Left forelimb (tissue), 1 donor: Measurements from ENCODE around the gene ARHGEF37.
"Not testable (repeated sequence)": the region's sequence is repeated elsewhere in the genome, so short reads cannot be mapped to it uniquely, and the experiment has no call there.

ENCODE experiments used
- DNase-seq: peaks from one replicate; pipeline ENCODE4 v3.0.0-alpha.2; 2018; ENCODE audit warnings: low spot score

Gene ARHGEF37

DNA sequence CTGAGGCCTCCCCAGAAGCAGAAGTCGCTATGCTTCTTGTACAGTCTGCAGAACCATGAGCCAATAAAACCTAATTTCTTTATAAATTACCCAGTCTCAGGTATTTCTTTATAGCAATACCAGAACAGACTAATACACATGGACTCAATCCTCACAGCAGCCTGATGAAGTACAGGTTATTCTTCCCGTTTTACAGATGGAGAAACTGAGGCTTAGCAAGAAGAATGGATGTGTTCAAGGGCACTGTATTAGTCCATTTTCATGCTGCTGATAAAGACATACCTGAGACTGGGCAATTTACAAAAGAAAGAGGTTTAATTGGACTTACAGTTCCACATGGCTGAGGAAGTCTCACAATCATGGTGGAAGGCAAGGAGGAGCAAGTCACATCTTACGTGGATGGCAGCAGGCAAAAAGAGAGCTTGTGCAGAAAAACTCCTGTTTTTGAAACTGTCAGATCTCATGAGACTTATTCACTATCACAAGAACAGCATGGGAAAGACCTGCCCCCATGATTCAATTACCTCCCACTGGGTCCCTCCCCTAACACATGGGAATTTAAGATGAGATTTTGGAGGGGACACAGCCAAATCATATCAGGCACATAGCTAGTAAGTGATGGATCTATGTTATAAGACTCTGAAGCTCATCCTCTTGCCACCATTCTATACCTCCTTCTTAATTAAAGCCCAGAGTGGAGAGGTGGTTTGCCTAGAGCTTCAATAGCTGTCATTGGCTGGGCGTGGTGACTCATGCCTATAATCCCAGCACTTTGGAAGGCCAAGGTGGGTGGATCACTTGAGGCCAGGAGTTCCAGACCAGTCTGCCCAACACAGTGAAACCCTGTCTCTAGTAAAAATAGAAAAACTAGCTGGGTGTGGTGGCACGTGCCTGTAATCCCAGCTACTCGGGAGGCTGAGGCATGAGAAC, 67.4 kb downstream of the ARHGEF37 start:
- DNase-seq = not testable (repeated sequence)

DNA sequence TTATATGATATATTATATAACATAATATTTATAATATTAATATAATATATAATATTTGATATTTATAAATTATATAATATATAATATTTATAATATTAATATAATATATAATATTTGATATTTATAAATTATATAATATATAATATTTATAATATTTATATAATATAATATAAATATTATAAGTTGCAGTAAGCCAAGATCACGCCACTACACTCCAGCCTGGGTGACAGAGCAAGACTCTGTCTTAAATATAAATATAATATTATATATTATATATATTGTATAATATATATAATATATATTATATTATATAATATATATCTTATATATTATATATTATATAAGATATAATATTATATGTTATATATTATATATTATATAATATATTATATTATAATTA, 68.4 kb downstream of the ARHGEF37 start:
- not testable (repeated sequence) for DNase-seq

DNA sequence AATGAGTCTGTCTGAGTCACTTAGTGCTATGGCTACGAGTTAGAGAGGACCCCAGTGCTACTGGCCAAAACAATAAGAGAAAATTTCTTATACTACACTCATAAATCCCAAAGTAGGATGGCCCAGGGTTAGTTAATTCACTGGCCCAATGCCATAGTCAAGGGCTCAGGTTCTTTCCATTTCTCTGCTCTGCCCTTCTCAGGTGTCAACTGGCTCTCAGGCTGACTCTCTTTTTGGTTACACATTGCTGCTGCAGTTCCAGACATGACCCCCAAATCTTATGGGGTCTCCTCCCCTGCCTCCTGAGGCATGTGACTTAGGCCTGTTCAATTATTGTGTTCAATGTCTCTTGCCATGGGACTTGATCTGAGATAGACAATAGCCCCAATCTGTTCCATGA, 70.4 kb downstream of the ARHGEF37 start:
- DNase-seq = no peak

- no peak for DNase-seq
Measured at GRCh38 chr5:149652697-149653096, 71.4 kb downstream of the ARHGEF37 start.

DNA sequence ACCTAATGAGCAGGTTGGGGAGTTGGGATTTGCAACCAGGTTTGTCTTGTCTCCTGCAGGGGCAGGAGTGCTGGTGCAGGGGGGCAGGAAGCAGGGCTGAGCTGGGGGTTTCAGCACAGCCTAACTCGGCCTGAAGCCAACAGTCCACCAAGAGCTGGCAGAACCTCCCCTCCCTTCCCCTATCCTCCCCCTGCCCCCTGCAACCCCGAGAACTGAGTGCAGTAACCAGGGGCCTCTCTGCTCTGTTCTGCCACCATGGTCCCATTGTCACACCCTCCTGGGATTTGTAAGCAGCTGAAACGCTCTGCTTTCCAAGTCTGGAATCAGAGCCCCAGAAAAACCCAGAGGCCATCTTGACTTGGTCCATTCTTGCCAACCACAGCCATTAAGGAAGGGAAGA, 72.9 kb downstream of the ARHGEF37 start:
- no peak for DNase-seq

- no peak for DNase-seq
Measured at GRCh38 chr5:149654883-149655505, 73.7 kb downstream of the ARHGEF37 start.

DNA sequence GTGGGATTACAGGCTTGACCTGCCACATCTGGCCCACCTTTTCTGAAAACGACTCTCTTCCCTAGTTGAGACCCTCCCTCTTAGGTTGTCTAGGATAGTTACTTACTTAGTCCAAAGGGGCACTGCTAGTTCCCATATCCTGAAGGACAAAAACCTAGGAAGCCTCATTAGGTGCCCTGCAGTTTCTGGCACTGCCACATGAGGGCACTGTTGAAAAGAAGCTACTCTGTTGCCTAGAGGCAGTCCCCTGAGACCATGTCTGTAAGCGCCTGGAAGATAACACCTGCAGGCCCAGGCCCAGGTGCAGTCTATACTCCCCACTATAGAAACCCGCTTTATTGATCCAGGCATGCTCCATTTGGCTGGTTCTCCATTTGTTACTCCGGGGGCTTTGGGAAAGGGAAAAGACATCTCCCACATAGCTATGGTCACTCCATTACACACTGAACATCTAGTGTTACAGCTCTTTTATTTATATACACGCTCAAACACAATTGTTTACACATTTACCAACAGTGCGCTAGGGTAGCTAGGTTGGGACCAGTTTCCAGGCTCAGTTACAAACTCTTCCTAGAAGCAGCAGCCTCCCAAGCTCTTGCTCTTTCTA, 75.4 kb downstream of the ARHGEF37 start:
- DNase-seq = no peak

- no peak for DNase-seq
Measured at GRCh38 chr5:149657324-149657723, 76.0 kb downstream of the ARHGEF37 start.

GRCh38 chr5:149658299-149658698, 77.0 kb downstream of the ARHGEF37 start:
- DNase-seq = no peak

- DNase-seq = peak; percentile 41
Measured at GRCh38 chr5:149664083-149664482, 82.8 kb downstream of the ARHGEF37 start.

GRCh38 chr5:149664666-149665415, 83.5 kb downstream of the ARHGEF37 start:
- peak; percentile 25 for DNase-seq

DNA sequence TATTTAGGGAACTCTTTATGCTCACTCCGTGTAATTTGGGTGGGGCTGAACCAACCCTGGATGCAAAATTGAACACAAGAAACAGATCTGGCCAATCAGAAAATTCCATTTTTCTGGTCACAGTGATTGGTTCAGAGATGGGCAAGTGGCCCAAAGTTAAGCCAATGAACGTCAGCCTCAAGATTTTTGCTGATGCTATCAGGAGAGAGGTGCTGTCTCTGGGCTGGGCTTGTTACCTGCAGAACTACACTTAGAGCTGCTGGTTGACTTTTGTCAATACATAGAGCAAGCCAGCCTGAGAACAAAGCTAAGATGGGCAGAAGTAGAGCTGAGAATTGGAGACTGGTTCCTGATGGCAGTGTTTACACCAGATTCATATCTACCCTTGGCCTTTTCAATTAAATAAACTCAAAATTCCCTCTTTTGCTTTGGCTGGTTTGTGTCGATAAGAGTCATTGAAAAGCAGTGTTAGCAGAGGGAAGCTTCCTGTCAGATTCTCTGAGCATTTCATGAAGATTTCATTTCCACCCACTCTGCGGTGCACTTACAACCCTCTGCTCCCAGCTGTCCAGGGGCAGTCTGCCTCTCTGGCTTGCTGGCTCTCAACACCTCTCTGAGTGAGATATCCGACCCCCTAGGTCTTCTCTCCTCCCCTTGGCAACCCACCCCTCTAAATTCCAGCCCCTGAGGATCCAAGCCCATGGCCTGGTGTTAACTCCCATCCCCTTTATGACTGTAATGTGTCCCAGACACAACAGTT, 84.3 kb downstream of the ARHGEF37 start:
- DNase-seq = peak; percentile 51

DNA sequence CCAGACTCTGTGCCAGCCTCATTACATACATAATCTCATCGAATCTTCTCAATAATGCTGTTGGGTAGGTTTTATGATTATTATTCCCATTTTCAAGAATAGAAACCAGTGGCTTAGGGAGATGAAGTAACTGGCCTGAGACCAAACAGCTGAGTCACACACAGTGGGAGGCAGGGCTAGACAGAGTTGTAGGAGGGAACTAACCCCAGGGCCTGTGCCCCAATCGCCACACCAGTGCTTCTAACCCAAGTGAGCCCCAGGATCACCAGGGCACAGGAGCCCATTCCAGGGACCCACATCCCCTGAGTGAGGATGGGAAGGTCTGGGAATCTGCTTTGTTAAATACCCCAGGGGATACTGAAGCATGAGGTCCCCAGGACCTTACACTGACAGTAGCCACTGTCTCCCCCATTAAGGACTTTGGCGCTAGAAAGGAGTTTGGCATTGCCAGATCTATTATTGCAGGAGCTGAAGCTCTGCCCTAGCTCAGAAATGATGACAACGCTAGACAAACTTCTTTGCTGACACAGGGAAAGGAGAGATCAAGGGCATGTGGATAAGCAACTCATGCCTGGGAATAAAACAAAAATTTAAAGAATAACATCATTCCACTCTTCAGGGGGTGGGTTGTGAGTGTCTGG, 85.0 kb downstream of the ARHGEF37 start:
- peak; percentile 15 for DNase-seq

DNA sequence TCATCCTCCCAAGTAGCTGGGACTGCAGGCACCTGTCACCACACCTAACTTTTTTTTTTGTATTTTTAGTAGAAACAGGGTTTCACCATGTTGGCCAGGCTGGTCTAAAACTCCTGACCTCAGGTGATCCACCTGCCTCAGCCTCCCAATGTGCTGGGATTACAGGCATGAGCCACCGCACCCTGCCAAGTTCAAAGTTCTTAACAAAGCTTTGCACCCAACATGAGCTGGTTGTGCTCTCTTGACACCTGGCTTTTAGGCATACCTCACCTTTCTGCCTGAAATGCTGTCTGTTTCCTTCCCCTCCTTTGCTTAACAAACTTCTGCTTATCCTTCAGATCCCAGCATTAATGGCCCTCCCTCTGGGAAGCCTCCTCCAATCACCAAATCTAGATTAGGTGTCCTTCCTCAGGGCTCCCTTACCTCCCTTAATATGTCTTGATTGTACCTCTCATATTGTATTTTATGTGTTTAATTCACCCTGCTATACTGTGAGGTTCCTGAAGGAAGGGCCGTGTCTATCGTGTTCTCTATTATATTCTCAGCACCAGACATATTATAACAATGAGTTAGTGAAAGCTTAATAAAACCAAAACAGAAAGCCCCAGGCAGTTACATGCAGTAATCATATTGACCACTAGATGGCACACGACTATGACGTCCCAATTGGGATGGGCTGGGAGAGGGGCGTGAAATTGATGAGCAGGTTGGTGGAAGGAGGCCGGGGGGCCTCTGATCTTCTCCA, 86.0 kb downstream of the ARHGEF37 start:
- peak; percentile 55 for DNase-seq

DNA sequence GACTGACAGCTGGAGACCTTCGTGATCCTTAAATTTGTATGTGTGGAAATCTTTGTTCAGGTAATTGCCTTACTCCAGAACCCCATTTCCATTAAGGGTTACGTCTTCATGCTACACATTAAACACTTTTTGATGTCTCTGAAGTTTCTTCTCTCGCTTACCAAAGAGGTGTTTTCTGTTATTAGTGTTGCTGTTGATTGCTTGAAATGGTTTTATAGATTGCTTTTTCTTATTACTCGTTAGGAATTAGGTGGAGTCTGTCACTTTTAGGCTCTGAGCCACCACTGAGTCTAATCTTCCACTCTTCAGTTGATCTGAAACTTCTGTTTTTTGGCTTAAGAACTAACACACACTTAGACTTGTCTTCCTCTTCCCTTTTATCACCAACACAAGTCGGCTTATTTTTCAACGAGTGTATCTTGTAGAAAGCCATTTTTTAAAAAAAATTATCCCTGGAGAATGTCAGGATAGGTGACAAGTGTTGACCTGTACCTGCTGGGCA, 86.6 kb downstream of the ARHGEF37 start:
- DNase-seq = no peak

DNA sequence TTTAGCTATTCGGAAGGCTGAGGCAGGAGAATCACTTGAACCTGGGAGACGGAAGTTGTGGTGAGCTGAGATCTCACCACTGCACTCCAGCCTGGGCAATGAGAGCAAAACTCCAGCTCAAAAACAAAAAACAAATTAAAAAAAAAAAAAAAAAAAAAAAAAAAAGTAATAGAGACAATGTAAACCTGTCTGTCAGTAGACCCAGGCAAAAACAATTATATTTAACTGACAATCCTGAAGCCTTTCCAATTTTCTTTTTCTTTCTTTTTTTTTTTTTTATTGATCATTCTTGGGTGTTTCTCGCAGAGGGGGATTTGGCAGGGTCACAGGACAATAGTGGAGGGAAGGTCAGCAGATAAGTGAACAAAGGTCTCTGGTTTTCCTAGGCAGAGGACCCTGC, 88.0 kb downstream of the ARHGEF37 start:
- DNase-seq = not testable (repeated sequence)

DNA sequence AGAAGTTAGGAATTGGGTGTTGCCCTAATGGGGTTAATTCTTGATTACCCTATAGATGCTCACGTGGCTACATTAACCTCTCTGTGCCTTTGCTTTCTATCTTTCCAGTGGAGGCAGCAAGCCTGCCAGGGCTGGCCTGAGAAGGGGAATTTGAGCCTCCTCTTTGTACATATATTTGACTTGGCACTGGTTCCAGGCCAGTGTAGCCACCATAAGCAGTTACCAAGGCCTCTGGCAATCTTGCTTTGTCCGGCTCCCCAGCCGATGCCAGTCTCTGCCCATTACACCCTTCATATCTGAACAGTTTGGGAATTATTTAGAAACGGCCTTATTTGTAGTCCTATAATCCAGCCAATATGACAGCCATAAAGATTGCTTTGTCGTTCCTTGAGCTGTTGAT, 90.2 kb downstream of the ARHGEF37 start:
- DNase-seq = peak; percentile 3

DNA sequence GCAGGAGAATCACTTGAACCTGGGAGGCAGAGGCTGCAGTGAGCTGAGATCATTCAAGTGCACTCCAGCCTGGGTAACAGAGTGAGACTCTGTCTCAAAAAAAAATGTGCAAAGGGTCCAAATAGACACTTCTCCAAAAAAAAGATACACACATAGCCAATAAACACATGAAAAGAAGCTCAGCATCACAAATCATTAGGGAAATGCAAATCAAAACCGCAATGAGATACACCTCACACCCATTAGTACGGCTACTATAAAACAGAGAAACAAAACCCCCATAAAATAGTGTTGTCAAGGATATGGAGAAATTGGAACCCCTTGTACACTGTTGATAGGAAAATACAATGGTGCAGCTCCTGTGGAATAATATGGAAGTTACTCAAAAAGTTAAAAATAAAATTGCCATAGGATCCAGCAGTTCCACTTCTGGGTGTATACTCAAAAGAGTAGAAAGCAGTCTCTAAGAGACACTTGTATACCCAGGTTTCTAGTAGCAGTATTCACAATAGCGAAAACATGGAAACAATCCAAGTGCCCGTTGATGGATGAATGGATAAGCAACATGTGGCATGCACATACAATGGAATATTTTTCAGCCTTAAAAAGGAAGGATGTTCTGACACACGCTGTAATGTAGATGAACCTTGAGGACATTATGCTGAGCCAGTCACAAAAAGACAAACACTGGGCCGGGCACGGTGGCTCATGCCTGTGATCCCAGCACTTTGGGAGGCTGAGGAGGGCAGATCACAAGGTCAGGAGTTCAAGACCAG, 91.6 kb downstream of the ARHGEF37 start:
- DNase-seq = peak; percentile 2

GRCh38 chr5:149674686-149675085, 93.4 kb downstream of the ARHGEF37 start:
- peak; percentile 12 for DNase-seq
